BJ (cell line): ENCODE results near the gene UST. TPM values are rescaled to one million over a fixed set of nuclear protein-coding genes. Genes with fewer than 3 reads are reported as not detected.
"Not testable (repeated sequence)": the region's sequence is repeated elsewhere in the genome, so short reads cannot be mapped to it uniquely, and the experiment has no call there.

Source experiments
- CTCF ChIA-PET: fragments of 350-600 bp; formaldehyde crosslinking; extraction: SDS; loops from one replicate; lab custom pipeline; 2021; ENCODE audit warnings: antibody characterized with exemption, inconsistent platforms; lab: Yijun Ruan, JAX
- POLR2A ChIA-PET: fragments of 300-600 bp; sonication (Branson Sonifier 250); formaldehyde crosslinking; extraction: SDS; loops from one replicate; lab custom pipeline; 2021; ENCODE audit warnings: antibody characterized with exemption; lab: Charles Lee
- DNase-seq: peaks from one replicate; pipeline ENCODE4 v3.0.0-alpha.2; 2011; ENCODE audit warnings: low read depth
- H3K27me3 ChIP-seq: 2 replicates; pipeline ENCODE4 v1.6.0; 2011; ENCODE audit warnings: low read length; ENCODE audit not compliant: control insufficient read depth, insufficient read depth
- H3K36me3 ChIP-seq: 2 replicates; pipeline ENCODE4 v1.5.1; 2011; ENCODE audit warnings: low read length; ENCODE audit not compliant: control insufficient read depth, insufficient read depth
- H3K4me3 ChIP-seq: 2 replicates; pipeline ENCODE4 v1.5.1; 2011; ENCODE audit warnings: low read depth, mild to moderate bottlenecking, control low read depth, low read length
- CTCF ChIP-seq: IDR thresholded peaks from 2 replicates; pipeline ENCODE4 v1.5.1; 2011; ENCODE audit warnings: low read depth, mild to moderate bottlenecking, control low read depth, inconsistent platforms, low read length, moderate library complexity; ENCODE audit not compliant: insufficient read depth
- polyA plus RNA-seq: library from polyadenylated mRNA; depleted of rRNA; stranded (reverse); fragments of >200 nt; gene quantifications from 2 replicates; pipeline ENCODE4 v1.2.3, GENCODE V29; 2011

The UST gene
- polyA plus RNA-seq, 1 experiment, result 6.8 TPM

- no peak for TF ChIP-seq CTCF
- CTCF ChIA-PET, result interaction anchor here (0.6 to 2.0 kb wide), 2 partner anchors 69 to 336 kb away, joined by 4 to 6 read pairs; no protein-coding TSS in a partner anchor
- POLR2A ChIA-PET, result no interaction called here
- Histone ChIP-seq H3K27me3 (no peaks in the 10 kb centered on the region), H3K36me3 (no peaks in the 10 kb centered on the region), H3K4me3 (no peak overlapping the region)
- DNase-seq, result no peak
Measured at GRCh38 chr6:149095842-149096241, 349.0 kb downstream of the UST start.

GRCh38 chr6:149097794-149098193 lies 351.0 kb downstream of the UST start:
- no peak for TF ChIP-seq CTCF
- ChIA-PET CTCF (no interaction called here), POLR2A (no interaction called here)
- H3K27me3 ChIP-seq, result no peaks in the 10 kb centered on the region
- no peaks in the 10 kb centered on the region for H3K36me3 ChIP-seq
- no peak for DNase-seq
- H3K4me3 ChIP-seq, result no peak overlapping the region

DNA sequence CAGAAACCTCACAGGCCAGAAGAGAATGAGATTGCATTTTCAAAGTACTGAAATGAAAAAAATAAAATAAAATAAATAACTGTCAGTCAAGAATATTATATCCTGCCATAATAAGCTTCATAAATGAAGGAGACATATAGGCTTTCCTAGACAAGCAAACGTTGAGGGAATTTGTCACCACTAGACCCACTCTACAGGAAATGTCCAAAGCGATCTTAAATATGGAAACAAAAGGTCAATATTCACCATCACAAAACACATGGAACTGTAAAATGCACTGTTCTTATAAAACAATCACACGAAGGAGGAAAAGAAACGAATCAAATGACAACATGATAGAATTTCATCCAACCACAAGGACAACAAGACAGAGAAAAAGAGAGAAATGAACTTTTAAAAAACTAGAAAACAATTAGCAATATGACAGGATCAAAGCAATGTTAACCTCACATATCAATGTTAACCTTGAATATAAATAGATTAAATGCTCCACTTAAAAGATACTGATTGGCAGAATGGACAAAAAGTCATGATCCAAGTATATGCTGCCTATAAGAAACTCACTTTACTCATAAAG lies 352.0 kb downstream of the UST start:
- DNase-seq, result no peak
- ChIA-PET CTCF (no interaction called here), POLR2A (interaction anchor here (0.6 kb wide), 1 partner anchor 734 kb away, joined by 3 read pairs; no protein-coding TSS in a partner anchor)
- no peaks in the 10 kb centered on the region for H3K27me3 ChIP-seq
- no peak for TF ChIP-seq CTCF
- no peaks in the 10 kb centered on the region for H3K36me3 ChIP-seq
- H3K4me3 ChIP-seq, result no peak overlapping the region

- no peak for DNase-seq
- ChIA-PET POLR2A (no interaction called here), CTCF (no interaction called here)
- H3K27me3 ChIP-seq, result peaks cover 1% of the 10 kb centered on the region; the same call in 1 of the 2 replicates
- no peak for TF ChIP-seq CTCF
- H3K36me3 ChIP-seq, result no peaks in the 10 kb centered on the region
- no peak overlapping the region for H3K4me3 ChIP-seq
Measured at GRCh38 chr6:149102324-149102723, 355.5 kb downstream of the UST start.

DNA sequence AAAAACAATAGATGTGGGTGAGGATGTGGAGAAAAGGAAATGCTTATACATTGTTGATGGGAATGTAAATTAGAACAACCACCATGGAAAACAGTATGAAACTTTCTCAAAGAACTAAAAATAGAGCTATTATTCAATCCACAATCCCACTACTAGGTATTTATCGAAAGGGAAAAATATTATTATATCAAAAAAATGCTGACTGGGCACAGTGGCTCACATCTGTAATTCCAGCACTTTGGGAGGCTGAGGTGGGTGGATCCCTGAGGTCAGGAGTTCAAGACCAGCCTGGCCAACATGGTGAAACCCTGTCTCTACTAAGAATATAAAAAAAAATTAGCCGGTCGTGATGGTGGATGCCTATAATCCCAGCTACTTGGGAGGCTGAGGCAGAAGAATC lies 357.1 kb downstream of the UST start:
- not testable (repeated sequence) for H3K4me3 ChIP-seq, H3K27me3 ChIP-seq, DNase-seq, H3K36me3 ChIP-seq
- ChIA-PET CTCF (interaction anchor here (0.7 kb wide), 1 partner anchor 488 kb away, joined by 3 read pairs; no protein-coding TSS in a partner anchor), POLR2A (interaction anchor here (0.6 kb wide), 1 partner anchor 12 kb away, joined by 5 read pairs; no protein-coding TSS in a partner anchor)

GRCh38 chr6:149107520-149107919 lies 360.7 kb downstream of the UST start:
- H3K36me3 ChIP-seq, result no peaks in the 10 kb centered on the region
- POLR2A ChIA-PET, result no interaction called here
- H3K4me3 ChIP-seq, result no peak overlapping the region
- H3K27me3 ChIP-seq, result peaks cover 5% of the 10 kb centered on the region
- no peak for TF ChIP-seq CTCF
- CTCF ChIA-PET, result no interaction called here
- no peak for DNase-seq
